ENCODE data around the gene RPTOR. TPM values are rescaled to one million over a fixed set of nuclear protein-coding genes. Genes with fewer than 3 reads are reported as not detected.
A peak's percentile ranks its signal among the peaks of the same experiment; 100 is the strongest.

RPTOR gene
- total and polyA plus RNA-seq, 10 of the 15 experiments (the other 5 are each of a cell fraction or from before 2014, with no cell fraction given): 0.18 to 32.1 (median 7.8) TPM

- no peak for TF ChIP-seq MTA2 (IDR thresholded peaks at IDR 0.05; ENCODE audit: low read depth)
Observed at GRCh38 chr17:80831491-80831890, 286.9 kb downstream of the RPTOR start (continued).

- no peaks in the 10 kb centered on the region for H3K27me3 ChIP-seq (replicated peaks in 1 of 2; ENCODE audit: control insufficient read depth in 2 of 2, insufficient read depth in 2 of 2, low read length in 1 of 2)
- FAIRE-seq (no peak), DNase-seq (ENCODE audit: low read depth, low spot score) (no peak), ATAC-seq (peak; percentile 6)
- intact Hi-C loops (cut with micrococcal nuclease; ENCODE audit: unreplicated experiment) (loop anchor here (5.0 kb wide), 1 partner anchor 40 kb away; no protein-coding TSS in a partner anchor), in situ Hi-C loops (cut with MboI) (no loop called here)
- SMC1A ChIA-PET (ENCODE audit: uncharacterized antibody, unreplicated experiment): interaction anchor here (0.9 to 2.1 kb wide), 13 partner anchors 11 to 98 kb away, joined by 3 to 17 read pairs (median 3); no protein-coding TSS in a partner anchor
- peak overlapping the region; percentile 95 for H3K27ac ChIP-seq (ENCODE audit: control insufficient read depth, insufficient read depth)
- no TSS peak for BruUV-seq (replicated peaks)
- no peaks in the 10 kb centered on the region for H4K20me1 ChIP-seq (ENCODE audit: control insufficient read depth, insufficient read depth)
- 78% methylated on average over 12 of the region's 12 CpGs for WGBS (ENCODE audit: insufficient coverage, insufficient replicate concordance, low lambda C conversion rate, missing lambda C conversion rate)
- POLR2A ChIA-PET: interaction anchor here (0.8 to 1.8 kb wide), 6 partner anchors 22 to 97 kb away, joined by 3 to 9 read pairs (median 4); no protein-coding TSS in a partner anchor
- H3K36me3 ChIP-seq (ENCODE audit: control insufficient read depth in 2 of 2, insufficient read depth in 2 of 2, low read length in 1 of 2): peaks cover 0 to 3% of the 10 kb centered on the region in 2 experiments; a peak in 3 of 4 replicates
- H3K9me3 ChIP-seq (replicated peaks; ENCODE audit: control insufficient read depth, insufficient read depth, low read length): no peaks in the 10 kb centered on the region
- H2AFZ ChIP-seq (ENCODE audit: control insufficient read depth, low read depth, low read length): peak overlapping the region; percentile 48; the same call in 1 of the 2 replicates
- CTCF ChIA-PET: interaction anchor here (0.8 to 2.5 kb wide), 5 partner anchors 24 to 300 kb away, joined by 3 to 7 read pairs (median 6); no protein-coding TSS in a partner anchor
- peaks cover 21% of the 10 kb centered on the region for H3K4me1 ChIP-seq (ENCODE audit: control insufficient read depth, insufficient read depth, low read length)
- RAD21 ChIA-PET (ENCODE audit: unreplicated experiment): interaction anchor here (0.6 to 1.9 kb wide), 10 partner anchors 24 to 455 kb away, joined by 3 to 15 read pairs (median 6); no protein-coding TSS in a partner anchor
- no peaks in the 10 kb centered on the region for H3K79me2 ChIP-seq (ENCODE audit: control insufficient read depth, insufficient read depth, low read length)
- peak overlapping the region; percentile 76 for H3K9ac ChIP-seq (ENCODE audit: control insufficient read depth, insufficient read depth, low read length)
- peak overlapping the region; percentile 65; the same call in 1 of the 2 replicates for H3K4me3 ChIP-seq
- H3K4me2 ChIP-seq (ENCODE audit: control insufficient read depth, insufficient read depth): peak overlapping the region; percentile 30
- peak; percentile 75 for TF ChIP-seq PBX3 (IDR thresholded peaks at IDR 0.05; ENCODE audit: insufficient replicate concordance, low read depth, low read length)
- TF ChIP-seq HDGF (IDR thresholded peaks at IDR 0.05): peak; percentile 77; the same call in 1 of the 2 replicates
- no peak for TF ChIP-seq BCL11A (IDR thresholded peaks at IDR 0.05; ENCODE audit: low read depth, low read length)
- TF ChIP-seq PKNOX1 (IDR thresholded peaks at IDR 0.05): peak; percentile 89
- no peak for TF ChIP-seq RAD21 (IDR thresholded peaks at IDR 0.05; ENCODE audit: insufficient read depth, low read depth, low read length)
Observed at GRCh38 chr17:80832266-80832676, 287.6 kb downstream of the RPTOR start.
